GM18867 (cell line): Measurements from ENCODE around the gene OBP2A.

Experiments used
- ATAC-seq: cut with Tn5 transposase; IDR thresholded peaks from one replicate; pipeline ENCODE4 v1.9.1; 2021; ENCODE audit warnings: mild to moderate bottlenecking, moderate library complexity; ENCODE audit not compliant: unreplicated experiment

The OBP2A gene

DNA sequence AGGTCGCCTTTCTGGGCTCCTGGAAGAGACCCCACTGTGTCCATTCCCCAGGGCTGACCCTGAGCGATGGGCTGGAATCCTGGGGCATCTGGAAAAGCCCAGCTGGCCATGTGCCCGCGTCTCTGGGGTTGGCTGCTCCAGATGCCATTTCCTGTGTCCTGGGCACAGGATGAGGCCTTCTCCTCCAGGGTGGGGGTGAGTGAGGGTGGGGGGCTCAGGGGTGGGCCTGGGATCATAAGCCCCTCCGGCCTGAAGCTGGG is 46.3 kb downstream of the OBP2A start:
- ATAC-seq, result no peak

DNA sequence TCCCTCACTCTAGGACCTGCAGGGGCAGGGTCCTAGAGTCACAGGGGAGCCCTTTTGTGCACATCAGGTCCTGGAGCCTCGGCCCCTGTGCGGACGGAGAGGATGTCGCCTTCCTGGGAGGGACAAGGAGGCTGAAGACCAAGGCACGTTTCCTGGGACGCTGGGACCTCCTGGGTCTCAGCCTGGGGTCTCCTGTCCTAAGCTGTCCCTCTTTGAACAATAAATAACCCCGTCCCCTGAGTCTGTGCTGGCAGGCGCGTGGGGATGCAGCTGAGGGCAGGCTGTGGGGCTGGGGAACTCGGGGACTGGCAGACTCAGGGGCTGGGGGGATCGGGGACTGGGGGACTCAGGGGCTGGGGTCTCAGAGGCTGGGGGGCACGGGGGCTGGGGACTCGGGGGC is 46.7 kb downstream of the OBP2A start:
- ATAC-seq, result no peak

DNA sequence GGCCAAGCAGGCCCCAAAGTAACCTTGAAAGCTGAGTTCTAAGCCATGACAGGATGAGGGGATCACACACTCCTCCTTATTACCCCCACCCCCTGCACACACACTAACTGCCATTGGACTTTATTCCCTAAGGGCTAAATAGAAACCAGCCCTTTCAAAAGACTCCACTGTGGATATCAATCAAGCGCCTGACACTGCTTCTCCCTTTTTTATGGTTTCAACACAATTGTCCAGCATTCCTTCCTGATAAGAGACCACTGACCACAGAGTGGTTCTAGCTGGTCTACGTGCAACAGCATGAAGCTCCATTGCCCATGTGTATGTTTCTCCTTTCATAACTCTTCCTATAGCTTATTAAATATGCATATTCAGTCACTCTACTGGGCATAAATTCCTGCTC is 50.3 kb downstream of the OBP2A start:
- no peak for ATAC-seq
